ENCODE data around the gene C1orf210.

- TF ChIP-seq CTCF (IDR thresholded peaks at IDR 0.05; ENCODE audit: low read length) (no peak), EZH2 (IDR thresholded peaks at IDR 0.05; ENCODE audit: borderline replicate concordance, low read length) (no peak)
Observed at GRCh38 chr1:43280692-43281091, 4.7 kb downstream of the C1orf210 start.
